OCI-LY1 (cell line): Measurements from ENCODE around the gene NHERF2.

Source experiments
- H2AFZ ChIP-seq: fragments of 200-600 bp; sonication (generic), shearing (Covaris generic); 2 replicates; pipeline ENCODE4 v1.6.0; 2014; ENCODE audit warnings: antibody characterized with exemption, mild to moderate bottlenecking, low read length
- H3F3A ChIP-seq: fragments of 200-600 bp; sonication (generic), shearing (Covaris generic); 2 replicates; pipeline ENCODE4 v1.6.0; 2014; ENCODE audit warnings: mild to moderate bottlenecking, antibody characterized with exemption, low read length, moderate library complexity; ENCODE audit not compliant: insufficient read depth
- H3K27ac ChIP-seq: fragments of 200-600 bp; sonication (generic); 2 replicates; pipeline ENCODE4 v1.5.1; 2014; ENCODE audit warnings: low read length, mixed run types, mild to moderate bottlenecking, low read depth; ENCODE audit not compliant: poor library complexity, severe bottlenecking
- H3K27me3 ChIP-seq: fragments of 200-600 bp; sonication (generic); 2 replicates; pipeline ENCODE4 v1.6.0; 2014; ENCODE audit warnings: antibody characterized with exemption, mild to moderate bottlenecking, low read length, moderate library complexity; ENCODE audit not compliant: insufficient read depth
- H3K36me3 ChIP-seq: fragments of 200-600 bp; sonication (generic); 2 replicates; pipeline ENCODE4 v1.6.1; 2014; ENCODE audit warnings: mild to moderate bottlenecking, antibody characterized with exemption, low read length, moderate library complexity, mixed read lengths; ENCODE audit not compliant: insufficient read depth
- H3K4me1 ChIP-seq: fragments of 200-600 bp; sonication (generic); 2 replicates; pipeline ENCODE4 v1.5.1; 2014; ENCODE audit warnings: mild to moderate bottlenecking, low read length, moderate library complexity; ENCODE audit not compliant: insufficient read depth, severe bottlenecking
- H3K4me2 ChIP-seq: fragments of 200-600 bp; sonication (generic), shearing (Covaris generic); 2 replicates; pipeline ENCODE4 v1.6.1; 2014; ENCODE audit warnings: low read length
- H3K4me3 ChIP-seq: fragments of 200-600 bp; sonication (generic); 2 replicates; pipeline ENCODE4 v1.5.1; 2014; ENCODE audit warnings: low read length, low read depth, mild to moderate bottlenecking, mixed read lengths; ENCODE audit not compliant: poor library complexity, severe bottlenecking
- H3K79me2 ChIP-seq: fragments of 200-600 bp; shearing (Covaris generic); 2 replicates; pipeline ENCODE4 v1.6.1; 2016; ENCODE audit warnings: mixed run types, low read length, mixed read lengths; ENCODE audit not compliant: insufficient read depth
- H3K9ac ChIP-seq: fragments of 200-600 bp; sonication (generic), shearing (Covaris generic); 2 replicates; pipeline ENCODE4 v1.6.1; 2014; ENCODE audit warnings: mild to moderate bottlenecking, low read length, mixed read lengths
- H3K9me2 ChIP-seq: fragments of 200-600 bp; sonication (generic), shearing (Covaris generic); 2 replicates; pipeline ENCODE4 v1.6.1; 2014; ENCODE audit warnings: low read depth, mild to moderate bottlenecking, low read length, mixed read lengths
- H3K9me3 ChIP-seq: fragments of 200-600 bp; shearing (Covaris generic); 2 replicates; pipeline ENCODE4 v1.6.1; 2014; ENCODE audit warnings: low read length, mixed read lengths
- H4K20me1 ChIP-seq: fragments of 200-600 bp; sonication (generic), shearing (Covaris generic); 2 replicates; pipeline ENCODE4 v1.6.0; 2016; ENCODE audit warnings: mild to moderate bottlenecking, low read length; ENCODE audit not compliant: insufficient read depth
- CTCF ChIP-seq: fragments of 200-600 bp; sonication (generic), shearing (Covaris generic); IDR thresholded peaks from 2 replicates; pipeline ENCODE4 v1.5.1; 2017; ENCODE audit warnings: mild to moderate bottlenecking, antibody characterized with exemption, low read length, moderate library complexity, mixed read lengths
- EZH2 ChIP-seq: fragments of 200-600 bp; sonication (generic), shearing (Covaris generic); IDR thresholded peaks from 2 replicates; pipeline ENCODE4 v1.8.0; 2017; ENCODE audit warnings: borderline replicate concordance, mixed run types, mild to moderate bottlenecking, antibody characterized with exemption, low read length, moderate library complexity, mixed read lengths

The NHERF2 gene

GRCh38 chr16:2003827-2004641, 22.7 kb upstream of the NHERF2 start:
- no peak overlapping the region for H3K27ac ChIP-seq
- H3F3A ChIP-seq = no peaks in the 10 kb centered on the region
- peaks cover 9% of the 10 kb centered on the region for H3K79me2 ChIP-seq
- peak overlapping the region; percentile 6; the same call in 1 of the 2 replicates for H3K4me2 ChIP-seq
- H3K9me2 ChIP-seq = no peaks in the 10 kb centered on the region
- H3K27me3 ChIP-seq = no peaks in the 10 kb centered on the region
- H3K9me3 ChIP-seq = no peaks in the 10 kb centered on the region
- H2AFZ ChIP-seq = no peak overlapping the region
- no peaks in the 10 kb centered on the region for H4K20me1 ChIP-seq
- H3K9ac ChIP-seq = no peak overlapping the region
- H3K36me3 ChIP-seq = peaks cover 53% of the 10 kb centered on the region
- peaks cover 45% of the 10 kb centered on the region for H3K4me1 ChIP-seq
- no peak overlapping the region for H3K4me3 ChIP-seq
- TF ChIP-seq CTCF = peak; percentile 94
- TF ChIP-seq EZH2 = no peak

GRCh38 chr16:2004795-2005517, 21.7 kb upstream of the NHERF2 start:
- Histone ChIP-seq H3K4me2 (peak overlapping the region; percentile 18; the same call in 1 of the 2 replicates), H3K9me3 (no peaks in the 10 kb centered on the region), H3K9ac (no peak overlapping the region), H3K27ac (no peak overlapping the region), H3K79me2 (peaks cover 11% of the 10 kb centered on the region), H3K27me3 (no peaks in the 10 kb centered on the region), H2AFZ (no peak overlapping the region), H3F3A (no peaks in the 10 kb centered on the region), H4K20me1 (no peaks in the 10 kb centered on the region), H3K9me2 (no peaks in the 10 kb centered on the region), H3K4me1 (peaks cover 47% of the 10 kb centered on the region), H3K4me3 (no peak overlapping the region), H3K36me3 (peaks cover 43% of the 10 kb centered on the region)
- TF ChIP-seq EZH2 (no peak), CTCF (no peak)

GRCh38 chr16:2005646-2006045, 21.1 kb upstream of the NHERF2 start:
- peaks cover 11% of the 10 kb centered on the region for H3K79me2 ChIP-seq
- H3K9ac ChIP-seq = no peak overlapping the region; the same call in 1 of the 2 replicates
- peak overlapping the region; percentile 48; the same call in 1 of the 2 replicates for H3K4me2 ChIP-seq
- H3K27me3 ChIP-seq = no peaks in the 10 kb centered on the region
- H3K9me2 ChIP-seq = no peaks in the 10 kb centered on the region
- H3K4me1 ChIP-seq = peaks cover 53% of the 10 kb centered on the region
- H3K36me3 ChIP-seq = peaks cover 36% of the 10 kb centered on the region
- TF ChIP-seq EZH2 = no peak
- peak; percentile 78 for TF ChIP-seq CTCF
- H2AFZ ChIP-seq = no peak overlapping the region
- H3K9me3 ChIP-seq = no peaks in the 10 kb centered on the region
- H3F3A ChIP-seq = no peaks in the 10 kb centered on the region
- peak overlapping the region; percentile 13 for H3K4me3 ChIP-seq
- no peak overlapping the region for H3K27ac ChIP-seq
- no peaks in the 10 kb centered on the region for H4K20me1 ChIP-seq
